ENCODE results near the gene DHPS.

Gene DHPS

DNA sequence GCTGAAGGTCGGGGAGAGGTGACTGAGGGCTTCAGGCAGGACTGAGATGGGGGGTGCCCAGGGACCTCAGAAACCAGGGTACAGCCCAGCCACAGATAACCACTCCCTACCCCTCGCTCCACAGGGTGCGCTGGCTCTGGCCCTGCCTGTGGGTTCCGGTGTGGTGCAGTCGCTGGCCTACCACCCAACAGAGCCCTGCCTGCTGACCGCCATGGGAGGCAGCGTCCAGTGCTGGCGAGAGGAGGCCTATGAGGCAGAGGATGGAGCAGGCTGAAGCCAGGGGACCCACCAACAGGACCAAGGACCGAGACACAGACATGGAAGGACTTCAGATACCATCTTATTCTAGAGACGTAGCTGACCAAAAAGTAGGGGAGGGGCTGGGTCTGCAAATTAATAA is 6.3 kb downstream of the DHPS start:
- no peak for DNase-seq (ENCODE audit: low read depth in 3 of 3)

DNA sequence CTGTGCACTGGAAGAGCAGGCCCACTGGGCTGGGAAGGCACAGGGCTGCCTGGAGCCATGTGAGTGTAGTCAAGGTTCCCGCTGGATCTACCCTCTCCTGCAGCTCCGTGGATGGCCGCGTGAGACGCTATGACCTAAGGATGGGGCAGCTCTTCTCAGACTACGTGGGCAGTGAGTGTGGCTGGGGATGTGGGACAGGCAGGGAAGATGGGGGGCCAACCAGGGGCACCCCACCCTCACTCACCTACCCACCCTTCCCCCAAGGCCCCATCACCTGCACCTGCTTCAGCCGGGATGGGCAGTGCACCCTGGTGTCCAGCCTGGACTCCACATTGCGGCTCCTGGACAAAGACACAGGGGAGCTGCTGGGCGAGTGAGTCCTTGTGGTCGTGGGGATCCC is 8.9 kb downstream of the DHPS start:
- DNase-seq (ENCODE audit: low read depth in 3 of 3): no peak

DNA sequence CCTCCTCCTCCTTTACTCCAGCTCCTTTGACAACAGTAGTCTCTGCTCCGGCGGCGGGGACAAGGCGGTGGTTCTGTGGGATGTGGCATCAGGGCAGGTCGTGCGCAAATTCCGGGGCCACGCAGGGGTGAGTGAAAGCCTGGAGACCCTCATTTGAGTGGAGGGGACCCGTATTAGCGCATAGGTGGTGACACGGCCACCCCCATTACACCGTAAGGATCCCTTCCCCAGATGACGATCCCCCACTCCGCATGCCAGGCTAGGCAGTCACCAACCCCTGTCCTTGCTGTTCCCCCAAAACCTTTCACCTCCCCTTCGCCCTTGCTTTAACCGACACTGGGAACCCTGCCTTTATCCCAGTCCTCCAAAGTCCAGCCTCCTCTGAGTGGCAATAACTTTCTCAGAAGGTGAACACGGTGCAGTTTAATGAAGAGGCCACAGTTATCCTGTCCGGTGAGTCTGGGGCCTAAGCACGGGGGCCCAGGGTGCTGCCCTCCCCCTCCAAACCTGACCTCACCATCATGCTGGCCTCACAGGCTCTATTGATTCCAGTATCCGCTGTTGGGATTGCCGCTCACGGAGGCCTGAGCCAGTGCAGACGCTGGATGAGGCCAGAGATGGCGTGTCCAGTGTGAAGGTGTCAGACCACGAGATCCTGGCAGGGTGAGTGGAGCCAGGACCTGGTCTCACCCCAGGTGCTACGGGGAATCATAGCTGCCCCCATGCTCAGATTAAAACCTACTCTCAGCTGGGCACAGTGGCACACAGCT is 11.3 kb downstream of the DHPS start:
- no peak for DNase-seq (ENCODE audit: low read depth in 3 of 3)

DNA sequence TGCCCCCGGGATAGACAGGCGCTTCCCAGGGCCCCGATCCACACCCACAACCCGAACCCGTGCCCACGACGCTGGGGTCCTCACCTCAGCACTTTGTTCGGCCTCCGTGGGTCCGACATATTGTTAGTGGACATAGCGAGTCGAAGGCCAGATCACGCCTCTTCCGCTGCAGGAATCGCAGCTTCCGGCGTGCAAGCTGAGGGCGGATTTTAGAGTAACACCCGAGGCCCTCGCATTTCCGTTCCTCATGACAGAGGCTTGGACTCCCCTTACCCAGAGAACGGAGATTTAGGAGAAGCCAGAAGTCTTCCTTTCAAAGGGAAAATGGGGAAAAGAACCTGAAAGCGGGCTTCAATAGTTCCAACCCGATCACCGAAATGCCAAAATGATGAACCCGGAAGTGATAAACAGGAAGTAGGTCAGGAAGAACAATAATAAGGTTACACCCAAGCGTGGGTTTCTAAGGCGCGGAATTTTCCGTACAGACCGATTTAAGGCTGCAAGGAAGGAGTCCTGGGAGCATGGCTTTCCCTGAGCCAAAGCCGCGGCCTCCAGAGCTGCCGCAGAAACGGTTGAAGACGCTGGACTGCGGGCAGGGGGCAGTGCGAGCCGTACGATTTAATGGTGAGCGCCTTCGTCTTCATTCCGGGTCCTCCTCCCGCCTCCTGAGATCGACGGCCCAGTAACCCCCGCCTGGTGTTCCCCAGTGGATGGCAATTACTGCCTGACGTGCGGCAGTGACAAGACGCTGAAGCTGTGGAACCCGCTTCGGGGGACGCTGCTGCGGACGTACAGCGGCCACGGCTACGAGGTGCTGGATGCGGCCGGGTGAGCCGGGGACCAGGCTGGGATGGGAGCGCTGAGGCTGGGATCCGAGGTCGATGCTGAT is 12.2 kb downstream of the DHPS start:
- peak; percentile 52 to 69 (median 63) for DNase-seq (ENCODE audit: low read depth in 3 of 3)

DNA sequence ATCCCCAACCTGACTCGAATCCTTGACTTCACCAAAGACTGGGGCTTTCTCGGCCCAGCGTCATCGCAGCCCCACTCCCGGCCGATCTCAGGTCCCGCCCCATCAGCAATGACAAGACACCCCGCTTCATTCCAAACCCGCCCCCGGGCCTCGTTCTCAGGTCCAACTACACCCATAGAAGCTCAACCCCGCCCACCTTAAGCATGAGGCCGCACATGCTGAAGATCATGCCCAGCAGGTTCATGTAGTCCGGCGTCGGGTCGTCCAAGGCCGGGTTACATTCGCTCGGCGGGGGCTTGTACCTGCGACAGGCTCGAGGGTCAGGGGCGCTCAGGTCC is 12.8 kb downstream of the DHPS start:
- peak; percentile 42 to 67 (median 42) for DNase-seq (ENCODE audit: low read depth in 3 of 3)

DNA sequence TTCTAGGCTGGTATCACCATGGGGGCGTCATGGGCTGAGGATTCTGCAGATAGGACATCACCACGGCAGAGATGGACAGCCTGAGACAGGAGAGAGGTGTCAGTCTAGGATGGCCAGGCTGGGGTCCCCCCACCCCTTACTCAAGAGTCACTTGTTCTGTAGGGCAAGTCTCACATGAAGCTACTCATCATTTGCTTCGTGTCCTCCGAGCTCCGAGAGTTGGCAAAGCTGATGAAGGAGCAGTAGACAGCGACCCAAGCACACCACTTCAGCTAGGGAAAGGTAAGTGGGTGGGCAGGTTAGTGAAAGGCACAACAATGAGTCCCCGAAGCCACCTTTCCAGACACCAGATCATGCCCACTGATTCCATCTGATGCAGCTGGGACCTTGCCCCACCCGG is 13.3 kb downstream of the DHPS start:
- no peak for DNase-seq (ENCODE audit: low read depth in 3 of 3)

DNA sequence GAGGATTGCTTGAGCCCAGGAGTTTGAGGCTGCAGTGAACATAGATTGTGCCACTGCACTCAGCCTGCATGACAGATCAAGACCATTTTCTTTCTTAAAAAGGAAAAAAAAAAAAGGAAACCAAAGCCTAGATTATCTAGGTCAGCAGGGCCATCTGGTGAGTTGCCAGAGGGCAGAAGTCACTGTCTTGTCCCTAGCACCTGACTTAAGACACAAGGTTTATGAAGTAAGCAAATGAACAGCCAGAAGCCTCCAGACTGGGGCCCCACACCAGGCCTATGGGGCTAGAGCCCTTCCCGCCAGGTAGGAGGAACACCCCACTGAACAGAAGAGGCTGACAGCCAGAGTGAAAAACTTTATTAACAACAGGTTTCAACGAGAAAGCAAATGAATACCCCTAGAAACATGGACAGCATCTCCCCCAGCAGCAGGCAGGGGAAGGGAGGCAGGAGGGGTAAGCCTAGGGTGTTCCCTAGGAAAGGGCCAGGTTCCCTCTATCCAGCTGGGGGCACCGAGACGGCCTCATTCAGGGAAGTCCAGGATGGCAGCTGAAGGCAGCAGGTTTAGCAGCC is 13.9 kb downstream of the DHPS start:
- DNase-seq (ENCODE audit: low read depth in 3 of 3): no peak

DNA sequence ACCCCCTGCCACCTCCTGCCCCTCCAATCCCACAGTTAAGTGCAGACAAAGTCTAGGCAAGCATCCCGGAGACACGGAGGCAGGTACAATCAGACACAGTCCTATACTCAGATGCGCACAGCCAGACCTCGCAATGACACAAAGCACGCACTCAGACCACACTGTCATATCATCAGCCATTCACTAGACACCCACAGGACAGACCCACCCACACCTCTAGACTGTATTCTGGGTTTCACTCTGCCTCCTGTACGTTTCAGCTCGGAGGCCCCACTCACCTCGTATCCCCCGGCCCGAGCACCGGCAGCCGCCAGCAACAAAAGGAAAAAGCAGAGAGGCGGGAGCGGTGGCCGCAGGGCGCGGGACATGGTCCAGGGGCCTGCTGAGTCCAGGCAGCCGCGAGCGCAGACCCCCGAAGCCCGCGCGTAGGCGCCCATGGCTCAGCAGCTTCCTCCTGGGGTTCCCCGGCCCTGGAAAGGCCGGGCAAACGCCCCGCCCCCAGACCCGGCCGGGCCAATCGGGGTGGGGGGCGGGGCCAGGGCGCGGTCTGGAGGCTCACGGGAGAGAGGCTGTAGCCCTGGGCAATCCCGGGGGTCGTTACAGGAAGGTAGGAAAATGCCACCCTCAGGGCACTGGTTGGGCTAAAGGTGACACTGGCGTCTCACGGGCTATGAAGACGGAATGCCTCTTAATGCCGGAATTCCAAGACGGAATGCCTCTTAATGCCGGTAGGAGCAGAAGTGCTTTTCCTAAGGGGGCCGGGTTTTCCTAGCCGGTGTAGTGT is 15.2 kb downstream of the DHPS start, which contains the start of the genes MAN2B1 and WDR83:
MAN2B1 (minus strand) TSS at position 478 of the 784 bp plus-strand sequence; CDS start at position 437, 41 bp downstream.
WDR83 (plus strand) TSS at position 543 of the 784 bp plus-strand sequence. CDS start 2,984 bp downstream, outside the sequence.
- peak; percentile 66 to 82 (median 67) for DNase-seq (ENCODE audit: low read depth in 3 of 3)

DNA sequence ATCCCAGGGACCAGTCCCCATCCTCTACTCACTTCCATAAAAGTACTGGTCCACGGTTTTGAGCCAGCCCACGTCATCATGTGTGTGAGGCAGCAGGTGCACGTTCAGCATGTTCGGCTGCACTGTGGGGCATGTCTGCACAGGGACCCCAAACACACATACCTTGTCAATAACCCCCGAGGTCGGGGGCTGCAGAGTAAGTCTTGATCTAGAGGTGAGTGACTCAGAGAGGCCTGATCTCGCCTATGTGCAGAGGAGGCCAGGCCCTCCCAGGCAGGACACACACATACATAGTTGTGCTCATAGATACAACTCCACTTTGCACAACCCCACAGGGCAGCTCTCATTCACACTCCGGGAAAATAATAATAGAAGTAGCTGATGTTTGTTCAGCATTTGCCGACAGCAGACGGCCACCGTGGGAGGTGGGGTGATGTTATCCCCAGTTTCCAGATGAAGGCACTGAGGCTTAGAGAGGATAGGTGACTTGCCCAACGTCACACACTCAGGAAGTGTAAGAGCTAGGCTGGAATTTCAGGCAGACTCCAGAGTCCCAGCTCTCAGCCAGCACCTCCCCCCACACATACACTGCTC is 15.9 kb downstream of the DHPS start:
- DNase-seq (ENCODE audit: low read depth in 3 of 3): no peak

DNA sequence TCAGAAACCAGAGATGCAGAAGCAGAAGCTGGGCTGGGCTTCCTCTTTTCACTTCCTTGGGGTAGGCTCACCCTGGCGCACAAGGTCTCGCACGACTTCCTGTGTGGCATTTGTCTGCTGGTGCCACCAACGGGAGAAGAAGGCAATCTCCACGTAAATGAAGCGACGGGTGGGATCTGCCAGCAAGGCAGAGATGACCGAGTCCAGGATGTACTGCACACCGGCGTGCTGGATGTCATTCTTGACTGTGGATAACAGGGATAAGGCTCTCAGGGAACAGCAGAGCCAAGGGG is 16.5 kb downstream of the DHPS start:
- peak in 1 of 3 experiments; percentile 51 for DNase-seq (ENCODE audit: low read depth in 3 of 3)

DNA sequence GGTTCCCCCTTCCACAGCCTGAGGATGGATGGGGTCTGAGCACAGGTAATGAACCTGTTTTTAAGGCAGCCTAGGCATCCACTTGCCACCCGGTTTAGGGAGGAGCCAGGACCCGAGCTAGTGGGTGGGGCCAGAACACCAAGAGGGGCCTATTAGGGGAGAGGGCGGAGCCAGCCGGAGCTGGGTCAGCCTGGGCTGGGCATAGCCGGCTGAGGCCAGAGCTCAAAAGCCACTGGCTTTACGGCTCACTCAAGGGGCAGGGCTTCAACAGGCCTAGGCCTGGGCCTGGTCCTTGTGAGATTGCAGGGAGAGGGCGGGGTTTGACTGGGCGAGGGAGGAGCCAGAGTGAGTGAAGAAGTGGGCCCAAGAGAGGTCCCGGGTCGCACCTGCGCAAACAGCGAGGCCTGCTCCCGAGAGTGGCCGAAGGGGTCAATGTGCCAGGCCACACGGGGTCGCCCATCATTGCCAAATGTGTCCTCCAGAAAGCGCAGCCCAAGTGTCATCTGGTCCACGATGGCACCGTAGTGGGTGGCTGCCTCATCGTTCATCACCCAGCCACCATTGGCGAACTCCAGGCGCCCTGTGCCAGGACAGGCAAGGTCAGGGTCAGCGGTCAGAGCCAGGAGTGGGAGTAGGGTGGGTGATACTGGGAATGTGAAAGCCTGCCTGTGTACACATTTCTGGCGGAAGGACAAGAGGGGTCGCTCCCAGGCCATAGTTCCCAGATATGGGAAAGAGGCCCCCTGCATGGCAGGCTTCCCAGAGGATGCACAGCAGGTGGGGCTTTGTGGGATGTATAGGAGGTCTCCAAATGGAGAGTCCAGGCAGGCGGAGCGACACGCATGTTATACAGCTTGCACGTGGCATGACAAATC is 17.0 kb downstream of the DHPS start:
- DNase-seq (ENCODE audit: low read depth in 3 of 3): no peak

DNA sequence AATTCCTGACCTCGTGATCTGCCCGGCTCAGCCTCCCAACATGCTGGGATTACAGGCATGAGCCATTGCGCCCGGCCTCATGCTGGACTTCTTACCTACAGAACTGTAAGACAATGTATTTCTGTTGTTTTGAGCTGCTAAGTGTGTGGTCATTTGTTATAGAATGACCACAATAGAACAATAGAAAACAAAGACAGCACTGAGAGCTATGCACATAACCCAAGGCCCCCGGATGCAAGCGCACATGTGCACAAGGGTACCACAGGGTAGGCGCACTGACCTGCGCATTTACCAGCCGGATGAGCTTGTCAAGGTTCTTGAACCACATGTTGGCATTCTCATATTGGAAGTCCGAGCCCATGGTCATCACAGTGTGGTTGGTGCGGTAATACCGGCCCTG is 20.7 kb downstream of the DHPS start:
- DNase-seq (ENCODE audit: low read depth in 3 of 3): no peak

DNA sequence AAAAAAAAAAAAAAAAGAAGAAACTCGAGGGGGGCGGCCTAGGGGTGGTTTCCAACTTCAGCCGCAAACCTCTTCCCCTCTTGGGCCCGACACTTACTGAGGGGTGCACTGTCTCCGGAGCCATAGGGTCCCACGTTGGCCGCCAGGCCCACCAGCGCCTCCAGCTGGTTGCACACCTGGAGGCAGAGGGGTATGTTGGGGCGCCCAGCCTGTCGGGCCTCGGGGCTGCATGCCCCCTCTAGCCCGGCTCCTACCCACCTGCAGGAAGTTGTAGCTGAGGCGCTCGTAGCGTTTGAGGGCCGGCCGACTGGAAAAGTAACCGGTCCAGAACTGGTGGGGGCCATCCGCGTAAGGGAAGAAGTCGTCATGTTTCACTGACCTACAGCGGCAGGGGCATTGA is 23.7 kb downstream of the DHPS start:
- no peak for DNase-seq (ENCODE audit: low read depth in 3 of 3)

DNA sequence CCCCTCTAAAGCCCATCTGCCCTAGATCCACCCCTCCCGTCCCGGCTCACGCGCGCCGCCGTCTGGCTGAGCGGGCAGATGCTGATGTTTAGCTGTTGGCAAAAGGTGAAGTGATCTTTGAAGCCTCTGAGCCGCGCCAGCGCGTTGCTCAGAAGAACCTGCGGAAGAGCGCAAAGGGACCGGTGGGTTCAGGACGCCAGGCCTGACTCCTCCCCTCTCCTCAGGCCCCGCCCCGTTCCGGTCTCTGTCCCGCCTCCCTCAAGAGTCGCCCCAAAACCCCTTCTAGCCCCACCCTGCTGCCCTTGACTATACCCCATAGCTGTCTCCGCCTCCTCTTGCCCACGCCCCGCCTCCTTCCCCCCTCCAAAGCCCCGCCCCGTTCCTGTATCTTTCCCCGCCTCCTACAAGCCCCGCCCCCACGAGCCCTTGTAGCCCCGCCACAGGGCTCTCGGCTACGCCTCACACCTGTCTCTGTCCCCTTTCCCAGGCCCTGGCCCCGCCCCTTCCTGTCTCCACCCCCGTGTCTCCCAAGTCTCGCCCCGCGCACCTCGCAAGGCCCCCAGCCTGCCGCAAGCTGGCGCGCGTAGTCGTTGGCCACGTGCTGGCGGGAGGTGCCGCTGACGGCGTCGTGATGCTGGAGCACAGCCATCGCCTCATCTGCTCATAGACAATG is 24.6 kb downstream of the DHPS start:
- peak in 1 of 3 experiments; percentile 37 for DNase-seq (ENCODE audit: low read depth in 3 of 3)

DNA sequence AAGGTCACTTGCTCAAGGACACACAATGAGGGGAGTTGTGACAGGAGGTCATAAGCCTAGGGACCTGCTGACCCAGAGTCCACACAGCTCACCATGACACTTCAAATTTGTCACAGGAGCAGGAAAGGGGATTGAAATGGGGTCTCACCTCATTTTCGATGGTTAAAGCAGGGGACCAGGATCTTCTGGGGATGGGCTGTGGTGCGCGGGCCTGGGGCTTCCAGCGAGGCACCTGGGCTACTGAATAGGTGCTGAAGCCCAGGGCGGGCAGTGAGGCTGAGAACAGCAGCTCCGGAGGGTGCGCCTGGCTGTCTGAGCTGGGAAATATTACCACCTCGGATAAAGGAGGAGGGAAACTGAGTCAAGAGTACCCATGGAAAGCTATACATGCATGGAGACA is 26.1 kb downstream of the DHPS start:
- no peak for DNase-seq (ENCODE audit: low read depth in 3 of 3)

DNA sequence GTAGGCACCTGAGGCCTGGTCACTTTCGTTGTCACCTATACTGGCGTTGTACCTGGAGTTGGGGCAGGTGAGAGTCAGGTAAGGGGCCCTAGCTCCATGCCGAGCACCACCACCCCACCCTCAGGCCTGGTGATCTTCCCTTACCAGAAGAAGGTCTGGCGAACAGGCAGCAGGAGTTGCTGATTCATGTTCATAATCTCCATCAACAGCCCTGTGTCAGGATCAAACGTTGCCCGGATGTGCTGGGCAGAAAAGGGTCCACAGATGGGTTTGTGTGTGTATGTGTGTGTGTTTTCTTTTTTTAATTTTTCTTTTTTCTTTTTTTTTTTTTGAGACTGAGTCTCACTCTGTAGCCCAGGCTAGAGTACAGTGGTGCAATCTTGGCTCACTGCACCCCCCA is 29.5 kb downstream of the DHPS start:
- no peak for DNase-seq (ENCODE audit: low read depth in 3 of 3)

DNA sequence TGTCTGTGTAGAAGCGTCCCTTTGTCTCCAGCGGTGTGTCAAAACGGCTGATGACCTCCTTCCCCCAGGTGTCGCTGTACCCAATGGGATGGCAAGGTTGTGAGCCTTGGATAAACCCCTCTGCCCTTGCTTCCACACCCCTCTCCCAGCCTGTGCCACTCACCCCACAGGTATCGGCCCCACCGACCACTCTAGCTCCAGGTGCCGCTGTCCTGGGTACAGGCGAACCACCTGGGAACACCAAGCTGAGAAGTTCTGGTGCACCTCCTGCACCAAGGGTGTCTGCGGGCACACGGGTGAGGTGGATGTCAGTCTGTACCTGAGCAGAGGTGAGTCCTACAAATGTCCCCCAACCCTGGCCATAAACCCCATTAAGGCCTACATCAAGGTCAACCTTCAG is 31.7 kb downstream of the DHPS start:
- no peak for DNase-seq (ENCODE audit: low read depth in 3 of 3)

DNA sequence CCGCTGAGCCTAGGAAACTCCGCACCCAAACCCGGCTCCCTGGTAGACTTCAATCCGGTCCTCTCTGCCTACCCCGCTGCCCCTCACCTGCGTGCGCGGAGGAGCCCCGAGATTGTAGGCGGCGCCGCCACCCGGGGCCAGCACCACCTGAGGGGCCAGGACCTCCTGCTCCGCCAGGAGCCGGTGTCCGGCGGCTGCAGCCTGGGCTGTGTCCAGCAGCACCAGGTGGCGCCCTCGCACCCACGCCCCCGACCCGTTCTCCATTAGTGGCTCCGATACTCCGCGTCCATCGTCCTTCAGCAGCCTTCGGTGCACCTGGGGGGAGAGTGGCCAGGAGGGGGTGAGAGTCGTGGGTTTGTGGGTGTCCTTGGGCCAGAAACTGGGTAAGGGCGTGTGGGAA is 33.6 kb downstream of the DHPS start:
- DNase-seq (ENCODE audit: low read depth in 3 of 3): no peak

DNA sequence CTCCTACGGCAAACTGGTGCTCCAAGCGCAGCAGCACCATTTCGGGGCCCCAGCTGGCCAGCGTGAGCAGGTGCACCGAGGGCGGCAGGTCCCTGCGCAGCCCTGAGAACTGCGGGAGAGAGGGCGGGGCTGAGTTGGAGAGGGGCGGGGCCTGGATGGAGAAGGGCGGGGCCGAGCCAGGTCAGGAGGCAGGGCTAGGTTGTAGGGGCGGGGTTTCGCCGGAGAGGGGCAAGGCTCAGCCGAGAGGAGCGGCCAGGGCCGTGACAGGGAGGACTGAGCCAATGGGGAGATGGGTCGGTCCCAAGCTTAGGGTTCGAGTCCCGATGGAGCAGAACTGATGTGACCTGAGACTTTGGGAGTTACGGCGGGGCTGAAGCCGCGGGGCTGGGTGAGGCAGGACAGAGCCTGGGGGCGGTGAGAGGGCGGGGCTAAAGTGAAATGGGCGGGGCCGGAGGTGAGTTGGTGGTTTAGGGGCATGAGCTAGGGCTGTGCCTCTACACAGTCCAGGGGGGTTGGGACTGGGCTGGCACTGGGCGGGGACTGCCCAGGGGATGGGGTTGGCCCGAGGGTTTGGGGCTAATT is 34.1 kb downstream of the DHPS start:
- peak in 1 of 3 experiments; percentile 41 for DNase-seq (ENCODE audit: low read depth in 3 of 3)

DNA sequence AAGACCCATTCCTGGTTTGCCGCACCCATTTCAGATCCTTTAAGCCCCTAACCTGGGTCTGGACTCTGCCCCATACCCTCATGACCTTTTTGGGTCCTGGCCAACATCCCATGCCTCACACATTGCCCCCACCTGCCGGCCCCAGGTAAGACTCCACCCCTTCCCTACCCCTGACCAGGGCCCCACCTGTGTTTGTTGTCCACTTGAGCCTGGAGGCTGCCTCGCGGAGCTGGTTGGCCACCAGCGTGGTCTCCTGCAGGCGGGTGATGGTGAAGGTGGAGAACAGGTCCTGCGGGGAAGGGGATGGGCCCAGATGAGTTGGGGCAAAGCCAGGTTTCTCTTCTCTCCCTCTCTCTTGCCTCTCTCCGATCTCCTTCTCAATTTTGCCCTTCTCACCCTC is 34.6 kb downstream of the DHPS start:
- no peak for DNase-seq (ENCODE audit: low read depth in 3 of 3)
